Heart right ventricle (tissue), 16 donors: ENCODE measurements around the gene THBS1. TPM values are rescaled to one million over a fixed set of nuclear protein-coding genes. Genes with fewer than 3 reads are reported as not detected.

ENCODE experiments used
- ATAC-seq, 8 donors: fragments of 200-7000 bp; cut with Tn5 transposase; one replicate each; pipeline ENCODE4 v1.9.1; 2020; ENCODE audit warnings: mild to moderate bottlenecking in 8 of 8, moderate library complexity in 8 of 8, moderate number of reproducible peaks in 1 of 8
- DNase-seq, 2 donors: peaks; one replicate each; pipeline ENCODE4 v3.0.0-alpha.2; 2020
- H3K27ac ChIP-seq, 10 donors: fragments of 200-600 bp; sonication (generic) in 2 of 10; one replicate each; pipeline versions ENCODE4 v1.5.0 to v1.8.0; 2020 to 2022; ENCODE audit warnings: mild to moderate bottlenecking in 3 of 10
- H3K27me3 ChIP-seq, 7 donors: fragments of 200-600 bp; one replicate each; pipeline ENCODE4 v1.8.0; 2021 to 2022; ENCODE audit warnings: mild to moderate bottlenecking in 2 of 7
- H3K36me3 ChIP-seq, 9 donors: fragments of 200-600 bp; sonication (generic) in 1 of 9; one replicate each; pipeline versions ENCODE4 v1.5.0 to v1.8.0; 2020 to 2022; ENCODE audit warnings: mild to moderate bottlenecking in 2 of 9
- H3K4me1 ChIP-seq, 9 donors: fragments of 200-600 bp; sonication (generic) in 1 of 9; one replicate each; pipeline versions ENCODE4 v1.5.0 to v1.8.0; 2020 to 2022; ENCODE audit warnings: mild to moderate bottlenecking in 4 of 9
- H3K4me3 ChIP-seq, 10 donors: fragments of 200-600 bp; sonication (generic) in 2 of 10; one replicate each; pipeline versions ENCODE4 v1.5.0 to v1.8.0; 2020 to 2022; ENCODE audit warnings: mild to moderate bottlenecking in 7 of 10, moderate library complexity in 2 of 10
- H3K9me3 ChIP-seq, 11 donors: fragments of 200-600 bp in 10 of 11; sonication (generic) in 2 of 11; one replicate each; pipeline versions ENCODE4 v1.5.0 to v1.8.0; 2013 to 2022; ENCODE audit warnings: mild to moderate bottlenecking in 2 of 11, control low read depth in 1 of 11, moderate library complexity in 1 of 11
- CTCF ChIP-seq, 9 donors: fragments of 200-600 bp; sonication (generic) in 2 of 9; IDR thresholded peaks; one replicate each; pipeline versions ENCODE4 v1.5.0 to v1.8.0; 2021 to 2022; ENCODE audit warnings: antibody characterized with exemption in 9 of 9, mild to moderate bottlenecking in 5 of 9, moderate library complexity in 1 of 9
- WGBS, 2 donors: extraction: QIAGEN DNeasy Blood & Tissue Kit; methylation state at CpG; one replicate each; pipeline ENCODE4 v1.1.7; 2013; ENCODE audit warnings: inconsistent platforms in 1 of 2; 5-methylcytosine and 5-hydroxymethylcytosine counted together
- intact Hi-C, 10 donors: fragments of 100-400 bp; cut with DNase I; formaldehyde crosslinking; loops; one replicate each; pipeline versions ENCODE4 v1.11.1 to v1.14.2; 2022
- polyA plus RNA-seq, 2 donors: library from polyadenylated mRNA; stranded (reverse); fragments of 200-250 nt; gene quantifications; one replicate each; pipeline ENCODE4 v1.2.3, GENCODE V29; 2013
- total RNA-seq, 10 donors: library from RNA; stranded (reverse); fragmentation: NEBNext Ultra II Directional in 3 of 10; extraction: Animal tissue kit (Norgen Biotek cat#: 25700) in 3 of 10; gene quantifications; one replicate each; pipeline versions ENCODE4 v1.2.1 to v1.2.4, GENCODE V29; 2021 to 2023
- donor health status: Arrhythmogenic right ventricular cardiomyopathy.
- donor health status: ischemic (EF 13 %, LVEDD 7.1; RV severe dilation, severe dysfunction).
- donor health status: healthy with polysubstance abuse.
- donor health status: DM: no; HTN: yes; CAD: no.
- donor health status: DM: no; HTN: no; CAD: no.
- donor health status: ischemic (EF 25% LVEDD 6.9; RV normal size, moderate dysfunction).
- donor health status: ischemic (EF 25% LVEDD 5.7; RV mildly dilated, moderate dysfunction).
- donor health status: healthy.
- donor health status: DM: yes; HTN: yes; CAD: no.
- donor health status: Ischemic cardiomyopathy.
- donor health status: ischemic (EF 35%, LVEDD 5.7; RV mildly dilated, moderate dysfunction).
- donor health status: nonischemic (EF 11% LVEDD 7.7; RV severe dilation, severe dysfunction).
- donor health status: DM: yes; HTN: yes; CAD: no.
- donor health status: PGD.
- donor health status: ischemic (EF 29% LVEDD 5.4; RV normal size, mild dysfunction).
- donor health status: nonischemic (EF 23%, LVEDD 6.1; RV moderate dilation, normal function).

Gene THBS1
- total and polyA plus RNA-seq, 12 donors: 12.9 to 1,109 (median 102) TPM

- no peak for DNase-seq
Measured at GRCh38 chr15:39583596-39584265, 2.9 kb downstream of the THBS1 start.

GRCh38 chr15:39584266-39584659 lies 3.4 kb downstream of the THBS1 start:
- H3K4me1 ChIP-seq: peaks cover 5 to 82% (median 52%) of the 10 kb centered on the region in 9 donors
- TF ChIP-seq CTCF (IDR thresholded peaks at IDR 0.05): no peak
- H3K27me3 ChIP-seq: peaks cover 0 to 7% (median 0%) of the 10 kb centered on the region in 7 donors
- peak overlapping the region in 9 of 10 donors; percentile 58 to 88 (median 67) for H3K4me3 ChIP-seq
- 72 to 76% methylated on average over 7 of the region's 7 CpGs for WGBS, 2 donors
- no peaks in the 10 kb centered on the region for H3K9me3 ChIP-seq
- ATAC-seq: no peak
- no peak for DNase-seq
- peak overlapping the region in 2 of 10 donors; percentile 93 to 95 for H3K27ac ChIP-seq
- intact Hi-C loops: loop anchor here (5.0 to 10.0 kb wide), 15 partner anchors 119 to 879 kb away; no protein-coding TSS in a partner anchor
- H3K36me3 ChIP-seq: peaks cover 0 to 76% (median 57%) of the 10 kb centered on the region in 9 donors

More at GRCh38 chr15:39583596-39584265, 2.9 kb downstream of the THBS1 start:
- TF ChIP-seq CTCF (IDR thresholded peaks at IDR 0.05): peak in 6 of 9 donors; percentile 26 to 50 (median 42)
- 75 to 81% methylated on average over 13 of the region's 13 CpGs for WGBS, 2 donors
- H3K4me3 ChIP-seq: peak overlapping the region in 9 of 10 donors; percentile 58 to 88 (median 67)
- peaks cover 0 to 71% (median 57%) of the 10 kb centered on the region in 9 donors for H3K36me3 ChIP-seq
- intact Hi-C loops: loop anchor here (2.0 to 10.0 kb wide), 16 partner anchors 119 to 879 kb away; no protein-coding TSS in a partner anchor
- no peak for ATAC-seq
- H3K27me3 ChIP-seq: peaks cover 0 to 7% (median 0%) of the 10 kb centered on the region in 7 donors
- no peaks in the 10 kb centered on the region for H3K9me3 ChIP-seq
- peaks cover 5 to 88% (median 55%) of the 10 kb centered on the region in 9 donors for H3K4me1 ChIP-seq
- peak overlapping the region in 2 of 10 donors; percentile 93 to 95 for H3K27ac ChIP-seq

- H3K4me1 ChIP-seq: peaks cover 5 to 77% (median 46%) of the 10 kb centered on the region in 9 donors
- 75% methylated on average over 3 of the region's 3 CpGs for WGBS, 2 donors
Measured at GRCh38 chr15:39584662-39585388, 3.9 kb downstream of the THBS1 start.

More at GRCh38 chr15:39584662-39585388, 3.9 kb downstream of the THBS1 start:
- no peak for TF ChIP-seq CTCF (IDR thresholded peaks at IDR 0.05)
- no peak for DNase-seq
- ATAC-seq: no peak
- peaks cover 0 to 82% (median 61%) of the 10 kb centered on the region in 9 donors for H3K36me3 ChIP-seq
- H3K9me3 ChIP-seq: no peaks in the 10 kb centered on the region
- intact Hi-C loops: loop anchor here (5.0 to 10.0 kb wide), 15 partner anchors 120 to 880 kb away; no protein-coding TSS in a partner anchor
- peak overlapping the region in 5 of 10 donors; percentile 62 to 88 (median 71) for H3K4me3 ChIP-seq
- peak overlapping the region in 1 of 10 donors; percentile 6 for H3K27ac ChIP-seq
- peaks cover 0 to 7% (median 0%) of the 10 kb centered on the region in 7 donors for H3K27me3 ChIP-seq
